Middle frontal gyrus (tissue), 1 donor: Measurements from ENCODE around the gene CTDSP2.
"Not testable (repeated sequence)": the region's sequence is repeated elsewhere in the genome, so short reads cannot be mapped to it uniquely, and the experiment has no call there.

Experiments
- DNase-seq: peaks from one replicate; pipeline ENCODE4 v3.0.0-alpha.2; 2015; ENCODE audit warnings: low spot score; ENCODE audit errors: extremely low spot score

CTDSP2 gene

DNA sequence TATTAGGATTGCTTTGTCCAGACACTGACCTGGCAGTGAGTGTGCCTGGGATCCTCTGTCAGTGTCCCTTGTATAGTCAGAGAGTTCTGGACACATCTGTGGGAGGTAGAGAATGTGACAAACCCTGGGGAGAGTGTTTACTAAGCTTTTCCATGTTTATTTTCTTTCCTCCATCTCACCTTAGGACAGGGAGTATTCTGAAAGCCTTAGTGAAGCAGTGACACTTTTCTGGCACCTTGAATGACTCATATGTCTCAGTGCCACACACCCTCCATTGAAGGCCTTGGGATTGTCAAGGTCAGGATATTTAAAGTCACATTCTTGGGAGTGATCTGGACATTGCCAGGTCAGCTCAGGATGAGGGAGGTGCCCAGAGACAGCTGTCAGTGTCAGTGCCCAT lies 34.9 kb upstream of the CTDSP2 start:
- DNase-seq: no peak

DNA sequence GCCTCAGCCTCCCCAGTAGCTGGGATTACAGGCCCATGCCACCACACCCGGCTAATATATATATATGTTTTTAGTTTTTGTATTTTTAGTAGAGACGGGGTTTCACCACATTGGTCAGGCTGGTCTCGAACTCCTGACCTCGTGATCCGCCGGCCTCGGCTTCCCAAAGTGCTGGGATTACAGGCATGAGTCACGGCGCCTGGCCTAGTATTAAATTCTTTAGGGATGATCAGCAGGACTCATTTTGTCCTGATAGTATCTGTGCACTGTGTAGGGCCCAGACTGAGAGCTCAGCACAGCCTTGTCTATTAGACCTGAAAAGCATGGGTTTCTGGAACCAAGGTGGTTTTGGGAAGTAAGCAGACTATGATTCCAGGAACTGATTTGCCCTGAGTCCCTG lies 34.5 kb upstream of the CTDSP2 start:
- not testable (repeated sequence) for DNase-seq

DNA sequence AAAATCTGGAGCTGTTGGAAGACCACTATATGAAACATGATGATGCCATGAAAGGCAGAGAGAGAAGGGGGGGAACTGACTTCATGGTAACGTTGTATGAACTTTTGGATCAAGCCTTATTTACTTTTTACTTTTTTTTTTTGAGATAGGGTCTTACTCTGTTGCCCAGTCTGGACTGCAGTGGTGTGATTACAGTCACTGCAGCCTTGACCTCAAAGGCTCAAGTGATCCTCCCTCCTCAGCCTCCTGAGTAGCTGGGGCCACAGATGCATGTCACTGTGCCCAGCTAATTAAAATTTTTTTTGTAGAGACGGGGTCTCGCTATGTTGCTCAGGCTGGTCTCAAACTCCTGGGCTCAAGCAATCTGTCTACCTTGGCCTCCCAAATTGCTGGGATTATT lies 31.3 kb upstream of the CTDSP2 start:
- DNase-seq: no peak

GRCh38 chr12:57875753-57876547 lies 29.4 kb upstream of the CTDSP2 start:
- no peak for DNase-seq

- no peak for DNase-seq
Measured at GRCh38 chr12:57874166-57875108, 27.9 kb upstream of the CTDSP2 start.

DNA sequence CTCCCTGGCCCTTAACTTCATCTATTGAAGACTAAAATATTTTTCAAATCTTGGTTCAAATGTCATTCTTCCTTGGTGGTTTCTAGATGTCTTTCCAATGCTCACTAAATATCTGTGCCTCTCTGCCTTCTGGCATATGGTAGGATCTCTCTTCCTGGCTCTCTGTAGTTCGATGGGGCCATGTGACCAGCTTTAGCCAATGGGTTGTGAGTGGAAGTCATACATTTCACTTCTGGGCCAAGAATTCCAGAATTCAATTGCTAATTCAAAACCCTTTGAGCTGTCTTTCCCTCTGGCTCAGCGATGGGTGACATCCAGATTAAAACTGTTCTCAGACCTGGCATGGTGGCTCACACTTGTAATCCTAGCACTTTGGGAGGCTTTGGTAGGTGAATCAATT lies 25.8 kb upstream of the CTDSP2 start:
- no peak for DNase-seq

- DNase-seq: no peak
Measured at GRCh38 chr12:57869927-57870318, 23.4 kb upstream of the CTDSP2 start.

- DNase-seq: no peak
Measured at GRCh38 chr12:57869298-57869926, 22.9 kb upstream of the CTDSP2 start.

- no peak for DNase-seq
Measured at GRCh38 chr12:57868851-57869268, 22.3 kb upstream of the CTDSP2 start.

- DNase-seq: no peak
Measured at GRCh38 chr12:57868221-57868620, 21.7 kb upstream of the CTDSP2 start.

DNA sequence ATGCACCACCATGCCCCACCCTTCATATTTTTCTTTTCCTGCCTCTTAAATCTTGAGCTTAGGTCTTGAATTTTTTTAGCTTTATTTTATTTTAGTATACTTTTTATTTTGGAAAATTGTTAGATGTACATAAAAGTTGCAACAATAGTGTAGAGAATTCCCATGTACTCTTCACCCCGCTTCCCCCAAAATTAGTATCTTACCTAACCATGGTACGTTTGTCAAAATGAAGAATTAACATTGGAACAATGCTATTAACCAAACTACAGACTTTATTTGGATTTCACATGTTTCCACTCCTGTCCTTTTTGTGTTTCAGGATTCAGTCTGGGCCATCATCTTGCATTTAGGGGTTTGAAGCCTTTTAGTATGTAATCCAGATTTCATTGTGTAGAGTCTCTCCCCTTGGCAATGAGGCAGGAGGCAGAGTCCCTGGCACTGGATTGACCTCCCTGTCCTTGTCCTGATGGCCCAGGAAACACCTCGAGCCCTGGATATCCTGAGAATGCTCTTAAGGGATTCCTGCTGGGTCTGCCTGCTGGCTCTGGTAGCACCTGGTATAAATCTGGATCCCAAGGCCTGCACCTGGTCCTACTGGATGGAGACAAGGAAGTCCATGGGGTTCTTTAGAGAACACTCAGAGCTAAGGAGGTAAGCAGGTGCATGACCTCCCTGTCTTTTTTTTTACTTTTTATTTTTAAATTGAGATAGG lies 19.9 kb upstream of the CTDSP2 start:
- DNase-seq: no peak

- DNase-seq: no peak
Measured at GRCh38 chr12:57865084-57865751, 18.7 kb upstream of the CTDSP2 start.

GRCh38 chr12:57864442-57865083 lies 18.0 kb upstream of the CTDSP2 start:
- DNase-seq: no peak

DNA sequence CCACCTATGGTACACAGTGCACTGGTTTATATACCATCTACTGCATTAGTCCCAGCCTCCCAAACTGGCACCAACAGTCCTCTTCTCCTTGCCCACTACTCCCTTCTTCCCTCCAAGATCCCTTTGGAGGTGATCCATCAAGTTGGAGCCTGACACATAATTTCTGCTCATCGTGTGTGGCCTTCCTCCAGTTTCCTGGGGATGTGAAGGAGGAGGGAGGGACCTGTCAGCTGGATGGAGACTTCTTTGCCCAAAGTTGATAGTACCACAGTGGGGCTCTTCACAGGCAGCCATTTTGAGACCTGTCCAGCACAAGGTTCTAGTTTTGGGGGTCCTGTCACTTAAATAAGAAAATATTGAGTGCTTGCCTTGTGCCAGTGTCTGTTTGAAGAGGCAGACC lies 17.1 kb upstream of the CTDSP2 start:
- DNase-seq: no peak

DNA sequence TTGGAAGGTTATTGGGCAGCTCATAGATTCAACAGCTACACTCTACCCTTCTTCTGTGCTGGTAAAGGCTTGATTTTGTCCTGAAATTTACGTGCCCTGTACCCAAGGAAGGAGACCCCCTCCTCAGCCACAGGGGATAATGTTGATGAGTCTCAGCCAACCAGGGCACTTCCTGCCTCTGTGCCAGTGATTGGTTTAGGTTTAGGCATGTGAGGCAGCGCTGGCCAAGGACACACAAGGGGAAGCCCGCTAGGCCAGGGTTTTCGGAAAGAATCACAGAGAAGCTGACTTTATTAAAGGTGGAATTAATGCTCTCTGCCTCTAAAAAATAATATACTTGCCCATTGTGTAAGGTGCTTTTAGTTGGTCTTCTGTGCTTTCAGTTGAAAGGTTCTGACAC lies 15.4 kb upstream of the CTDSP2 start:
- DNase-seq: no peak

DNA sequence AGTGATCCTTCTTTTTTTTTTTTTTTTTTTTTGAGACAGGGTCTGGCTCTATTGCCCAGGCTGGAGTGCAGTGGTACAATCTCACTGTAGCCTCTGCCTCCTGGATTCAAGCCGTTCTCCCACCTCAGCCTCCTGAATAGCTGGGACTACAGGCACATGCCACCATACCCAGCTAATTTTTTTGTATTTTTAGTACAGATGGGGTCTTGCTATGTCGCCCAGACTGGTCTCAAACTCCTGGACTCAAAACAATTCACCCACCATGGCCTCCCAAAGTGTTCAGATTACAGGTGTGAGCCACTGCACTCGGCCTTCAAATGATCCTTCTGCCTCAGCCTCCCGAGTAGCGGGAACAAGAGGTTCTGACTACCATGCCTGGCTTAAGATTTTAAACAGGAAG lies 14.4 kb upstream of the CTDSP2 start:
- not testable (repeated sequence) for DNase-seq

GRCh38 chr12:57859121-57859520 lies 12.6 kb upstream of the CTDSP2 start:
- no peak for DNase-seq

DNA sequence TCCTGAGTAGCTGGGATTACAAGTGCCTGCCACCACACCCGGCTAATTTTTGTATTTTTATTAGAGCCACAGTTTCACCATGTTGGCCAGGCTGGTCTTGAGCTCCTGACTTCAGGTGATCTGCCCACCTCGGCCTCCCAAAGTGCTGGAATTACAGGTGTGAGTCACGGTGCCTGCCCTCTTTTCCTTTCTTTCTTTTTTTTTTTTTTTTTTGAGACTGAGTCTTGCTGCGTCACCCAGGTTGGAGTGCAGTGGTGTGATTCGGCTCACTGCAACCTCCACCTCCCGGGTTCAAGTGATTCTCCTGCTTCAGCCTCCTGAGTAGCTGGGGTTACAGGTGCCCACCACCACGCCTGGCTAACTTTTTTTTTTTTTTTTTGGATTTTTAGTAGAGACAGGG lies 11.6 kb upstream of the CTDSP2 start:
- DNase-seq: not testable (repeated sequence)

DNA sequence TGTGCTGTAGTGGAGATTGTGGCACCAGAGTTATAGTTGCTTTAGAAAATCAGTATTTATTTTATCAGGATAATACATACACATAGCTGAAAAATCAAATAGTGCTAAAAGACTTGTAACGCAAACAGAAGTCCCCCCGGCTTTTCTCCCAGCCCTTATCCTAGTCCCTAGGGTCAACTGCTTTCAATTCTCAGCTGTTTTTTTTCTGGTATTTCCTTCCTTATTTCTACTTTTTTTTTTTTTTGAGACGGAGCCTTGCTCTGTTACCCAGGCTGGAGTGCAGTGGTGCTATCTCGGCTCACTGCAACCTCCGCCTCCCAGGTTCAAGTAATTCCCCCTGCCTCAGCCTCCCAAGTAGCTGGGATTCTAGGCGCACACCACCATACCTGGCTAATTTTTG lies 8.4 kb upstream of the CTDSP2 start:
- DNase-seq: no peak

DNA sequence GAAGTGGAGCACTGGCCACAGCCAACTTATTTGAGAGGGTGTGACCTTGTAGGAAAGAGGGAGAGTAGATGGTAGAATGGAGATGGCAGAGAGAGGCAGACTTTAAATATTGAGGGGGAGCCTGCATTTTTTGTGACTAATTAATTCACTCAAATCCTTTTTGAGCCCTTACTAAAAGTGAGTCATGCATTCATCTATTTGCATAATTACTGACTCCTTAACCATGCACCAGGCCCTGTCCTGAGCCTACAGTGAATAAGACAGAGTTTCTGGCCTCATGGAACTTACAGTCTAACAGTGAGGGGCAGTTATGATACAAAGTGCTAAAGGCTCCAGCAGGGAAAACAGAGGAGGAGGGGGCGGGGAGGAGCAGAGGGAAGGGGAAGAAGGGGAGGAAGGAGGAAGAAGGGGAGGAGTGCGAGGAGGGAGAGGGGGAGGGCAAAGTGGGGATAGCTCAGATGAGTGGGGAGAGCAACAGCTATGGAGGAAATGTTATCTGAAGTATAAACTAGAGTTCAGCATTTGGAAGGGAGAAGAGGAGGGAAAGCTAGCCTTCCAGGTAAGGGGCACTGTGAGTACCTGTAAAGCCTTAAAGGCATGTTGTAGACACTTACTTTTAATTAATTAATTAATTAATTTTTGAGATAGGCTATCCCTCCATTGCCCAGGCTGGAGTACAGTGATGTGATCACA lies 7.5 kb upstream of the CTDSP2 start:
- no peak for DNase-seq
